WTC11 (cell line): ENCODE measurements around the gene NCOA1.

Experiments
- ELF4 ChIP-seq: sonication (generic); formaldehyde crosslinking; IDR thresholded peaks from 2 replicates; pipeline ENCODE4 v1.8.1; 2022; ENCODE audit warnings: low read depth, mild to moderate bottlenecking, moderate library complexity, missing genetic modification reagents
- JUN ChIP-seq: sonication (generic); formaldehyde crosslinking; IDR thresholded peaks from 2 replicates; pipeline ENCODE4 v1.8.0; 2023; ENCODE audit warnings: mild to moderate bottlenecking, missing genetic modification reagents
- SMAD4 ChIP-seq: sonication (generic); formaldehyde crosslinking; IDR thresholded peaks from 2 replicates; pipeline ENCODE4 v1.8.0; 2022; ENCODE audit warnings: mild to moderate bottlenecking, missing genetic modification reagents
- TEAD4 ChIP-seq: sonication (generic); formaldehyde crosslinking; IDR thresholded peaks from 2 replicates; pipeline ENCODE4 v1.8.0; 2022; ENCODE audit warnings: mild to moderate bottlenecking, missing genetic modification reagents
- TF ChIP-seq, protein P1 (sequence below): fragments of 250-450 bp; sonication (Bioruptor Pico); IDR thresholded peaks from 2 replicates; pipeline ENCODE4 v1.9.0; 2021; ENCODE audit warnings: moderate library complexity, mild to moderate bottlenecking, inconsistent platforms, borderline replicate concordance
- TF ChIP-seq, protein P2 (sequence below): sonication (generic); formaldehyde crosslinking; conservative IDR thresholded peaks from 2 replicates; pipeline ENCODE4 v1.8.1; 2023; ENCODE audit warnings: mild to moderate bottlenecking, low read depth, missing genetic modification reagents, moderate library complexity
- TF ChIP-seq, protein P3 (sequence below): sonication (generic); formaldehyde crosslinking; IDR thresholded peaks from 2 replicates; pipeline ENCODE4 v1.8.0; 2022; ENCODE audit warnings: mild to moderate bottlenecking, missing genetic modification reagents

DNA sequence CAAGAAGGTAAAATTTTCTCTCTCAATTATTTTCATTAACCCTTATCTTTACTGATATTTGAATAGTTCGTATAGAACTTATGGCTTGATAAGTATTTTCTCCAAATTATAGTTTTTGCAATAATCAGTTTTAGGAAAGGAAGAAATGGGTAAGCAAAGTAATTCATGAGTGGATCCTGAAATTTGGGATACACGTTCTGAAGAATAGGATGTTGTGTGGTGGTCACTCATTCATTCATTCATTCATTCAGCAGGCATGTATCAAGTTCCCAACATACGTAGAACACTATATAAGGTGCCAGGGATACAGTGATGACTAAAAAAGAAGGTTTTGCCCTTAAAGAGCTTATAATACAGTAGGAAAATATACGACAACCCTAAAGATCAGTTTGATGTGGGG, 206.7 kb downstream of the NCOA1 start:
- TF ChIP-seq, protein P1, sequence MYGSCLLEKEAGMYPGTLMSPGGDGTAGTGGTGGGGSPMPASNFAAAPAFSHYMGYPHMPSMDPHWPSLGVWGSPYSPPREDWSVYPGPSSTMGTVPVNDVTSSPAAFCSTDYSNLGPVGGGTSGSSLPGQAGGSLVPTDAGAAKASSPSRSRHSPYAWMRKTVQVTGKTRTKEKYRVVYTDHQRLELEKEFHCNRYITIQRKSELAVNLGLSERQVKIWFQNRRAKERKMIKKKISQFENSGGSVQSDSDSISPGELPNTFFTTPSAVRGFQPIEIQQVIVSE (CRISPR knock-in tag) = no peak
- TF ChIP-seq JUN (no peak), TEAD4 (CRISPR knock-in tag) (no peak), ELF4 (CRISPR knock-in tag) (no peak), SMAD4 (no peak)
- TF ChIP-seq, protein P2, sequence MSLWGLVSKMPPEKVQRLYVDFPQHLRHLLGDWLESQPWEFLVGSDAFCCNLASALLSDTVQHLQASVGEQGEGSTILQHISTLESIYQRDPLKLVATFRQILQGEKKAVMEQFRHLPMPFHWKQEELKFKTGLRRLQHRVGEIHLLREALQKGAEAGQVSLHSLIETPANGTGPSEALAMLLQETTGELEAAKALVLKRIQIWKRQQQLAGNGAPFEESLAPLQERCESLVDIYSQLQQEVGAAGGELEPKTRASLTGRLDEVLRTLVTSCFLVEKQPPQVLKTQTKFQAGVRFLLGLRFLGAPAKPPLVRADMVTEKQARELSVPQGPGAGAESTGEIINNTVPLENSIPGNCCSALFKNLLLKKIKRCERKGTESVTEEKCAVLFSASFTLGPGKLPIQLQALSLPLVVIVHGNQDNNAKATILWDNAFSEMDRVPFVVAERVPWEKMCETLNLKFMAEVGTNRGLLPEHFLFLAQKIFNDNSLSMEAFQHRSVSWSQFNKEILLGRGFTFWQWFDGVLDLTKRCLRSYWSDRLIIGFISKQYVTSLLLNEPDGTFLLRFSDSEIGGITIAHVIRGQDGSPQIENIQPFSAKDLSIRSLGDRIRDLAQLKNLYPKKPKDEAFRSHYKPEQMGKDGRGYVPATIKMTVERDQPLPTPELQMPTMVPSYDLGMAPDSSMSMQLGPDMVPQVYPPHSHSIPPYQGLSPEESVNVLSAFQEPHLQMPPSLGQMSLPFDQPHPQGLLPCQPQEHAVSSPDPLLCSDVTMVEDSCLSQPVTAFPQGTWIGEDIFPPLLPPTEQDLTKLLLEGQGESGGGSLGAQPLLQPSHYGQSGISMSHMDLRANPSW (CRISPR knock-in tag) = no peak
- TF ChIP-seq, protein P3, sequence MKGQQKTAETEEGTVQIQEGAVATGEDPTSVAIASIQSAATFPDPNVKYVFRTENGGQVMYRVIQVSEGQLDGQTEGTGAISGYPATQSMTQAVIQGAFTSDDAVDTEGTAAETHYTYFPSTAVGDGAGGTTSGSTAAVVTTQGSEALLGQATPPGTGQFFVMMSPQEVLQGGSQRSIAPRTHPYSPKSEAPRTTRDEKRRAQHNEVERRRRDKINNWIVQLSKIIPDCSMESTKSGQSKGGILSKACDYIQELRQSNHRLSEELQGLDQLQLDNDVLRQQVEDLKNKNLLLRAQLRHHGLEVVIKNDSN (CRISPR knock-in tag) = no peak
